Fibroblast of lung (primary cell): Measurements from ENCODE around the gene ZER1. TPM values are rescaled to one million over a fixed set of nuclear protein-coding genes. Genes with fewer than 3 reads are reported as not detected.

ENCODE experiments used
- DNase-seq, 2 donors: peaks; one replicate each; pipeline versions ENCODE4 v3.0.0 to v3.0.0-alpha.2; 2010; ENCODE audit warnings: low read depth in 2 of 2
- H2AFZ ChIP-seq: 2 replicates; pipeline ENCODE4 v1.5.1; 2012; ENCODE audit warnings: low read length, control low read depth, inconsistent platforms
- H3K27ac ChIP-seq: 2 replicates; pipeline ENCODE4 v1.5.1; 2011; ENCODE audit warnings: low read length, control low read depth; ENCODE audit not compliant: insufficient read depth
- H3K27me3 ChIP-seq: 2 replicates; pipeline ENCODE4 v1.5.1; 2011; ENCODE audit warnings: mild to moderate bottlenecking, low read length; ENCODE audit not compliant: control insufficient read depth, insufficient read depth
- H3K36me3 ChIP-seq: 2 replicates; pipeline ENCODE4 v1.5.1; 2011; ENCODE audit warnings: low read length; ENCODE audit not compliant: control insufficient read depth, insufficient read depth
- H3K4me1 ChIP-seq: 2 replicates; pipeline ENCODE4 v1.5.1; 2011; ENCODE audit warnings: low read length; ENCODE audit not compliant: control insufficient read depth, insufficient read depth; ENCODE audit errors: extremely low read depth
- H3K4me2 ChIP-seq: 2 replicates; pipeline ENCODE4 v1.5.1; 2011; ENCODE audit warnings: low read length, control low read depth; ENCODE audit not compliant: insufficient read depth; ENCODE audit errors: extremely low read depth
- H3K4me3 ChIP-seq, 4 experiments: fragments of 200-600 bp in 1 of 4; sonication (generic) in 1 of 4; replicated peaks in 1 of 4; 2 replicates each; pipeline ENCODE4 v1.5.1; 2011 to 2016; ENCODE audit warnings: low read length in 4 of 4, low read depth in 3 of 4, mild to moderate bottlenecking in 3 of 4, control low read depth in 2 of 4, inconsistent platforms in 1 of 4, mixed read lengths in 1 of 4; ENCODE audit not compliant: insufficient read depth in 1 of 4; ENCODE audit errors: control extremely low read depth in 1 of 4
- H3K79me2 ChIP-seq: 2 replicates; pipeline ENCODE4 v1.5.1; 2012; ENCODE audit warnings: mild to moderate bottlenecking, low read length, inconsistent platforms; ENCODE audit not compliant: control insufficient read depth, insufficient read depth
- H3K9ac ChIP-seq: 2 replicates; pipeline ENCODE4 v1.5.1; 2011; ENCODE audit warnings: mild to moderate bottlenecking, low read length, control low read depth; ENCODE audit not compliant: insufficient read depth
- H3K9me3 ChIP-seq: 2 replicates; pipeline ENCODE4 v1.5.1; 2012; ENCODE audit warnings: low read depth, low read length; ENCODE audit not compliant: control insufficient read depth, insufficient read depth
- H4K20me1 ChIP-seq: 2 replicates; pipeline ENCODE4 v1.5.1; 2011; ENCODE audit warnings: low read length; ENCODE audit not compliant: control insufficient read depth, insufficient read depth; ENCODE audit errors: extremely low read depth
- CTCF ChIP-seq, 2 donors: IDR thresholded peaks in 1 of 2; conservative IDR thresholded peaks in 1 of 2; 1 replicate in 1 of 2; 2 replicates in 1 of 2; pipeline ENCODE4 v1.5.1; 2011 to 2012; ENCODE audit warnings: low read length in 2 of 2, control low read depth in 1 of 2, inconsistent platforms in 1 of 2, low read depth in 1 of 2, mild to moderate bottlenecking in 1 of 2
- EZH2 ChIP-seq: IDR thresholded peaks from 2 replicates; pipeline ENCODE4 v1.5.1; 2012; ENCODE audit warnings: low read length, control low read depth, mild to moderate bottlenecking; ENCODE audit errors: missing control alignments
- polyA plus RNA-seq, 2 donors: library from polyadenylated mRNA; depleted of rRNA in 1 of 2; stranded (reverse) in 1 of 2; unstranded in 1 of 2; fragments of >200 nt; gene quantifications; 2 replicates each; pipeline ENCODE4 v1.2.1, GENCODE V29; 2011 to 2012; ENCODE audit warnings: missing spikeins in 1 of 2
- total RNA-seq: library from RNA; depleted of rRNA; stranded (reverse); fragments of >200 nt; gene quantifications from 2 replicates; pipeline ENCODE4 v1.2.1, GENCODE V29; 2014

Gene ZER1
- total and polyA plus RNA-seq, 2 donors (not counting 1 experiment from before 2014, with no cell fraction given) = 21.5 to 26.3 TPM

- DNase-seq = no peak
These were observed 3.1 kb upstream of the ZER1 start for GRCh38 chr9:128774804-128775203.

GRCh38 chr9:128773049-128773448 lies 1.3 kb upstream of the ZER1 start:
- no peak for DNase-seq
- Histone ChIP-seq H3K4me3 (no peak overlapping the region), H3K27me3 (no peaks in the 10 kb centered on the region), H3K79me2 (peaks cover 7% of the 10 kb centered on the region), H4K20me1 (no peaks in the 10 kb centered on the region), H3K9ac (no peak overlapping the region), H3K9me3 (no peaks in the 10 kb centered on the region), H3K36me3 (no peaks in the 10 kb centered on the region), H3K4me2 (no peak overlapping the region), H3K4me1 (peaks cover 2% of the 10 kb centered on the region), H3K27ac (no peak overlapping the region), H2AFZ (no peak overlapping the region)
- no peak for TF ChIP-seq CTCF (conservative IDR thresholded peaks at IDR 0.05 in 1 of 2, IDR thresholded peaks at IDR 0.05 in 1 of 2; ENCODE audit: low read depth in 1 of 2, low read length in 2 of 2)
- TF ChIP-seq EZH2 = no peak

More at GRCh38 chr9:128774804-128775203, 3.1 kb upstream of the ZER1 start:
- TF ChIP-seq EZH2 (no peak), CTCF (conservative IDR thresholded peaks at IDR 0.05 in 1 of 2, IDR thresholded peaks at IDR 0.05 in 1 of 2; ENCODE audit: low read depth in 1 of 2, low read length in 2 of 2) (no peak)
- Histone ChIP-seq H3K36me3 (no peaks in the 10 kb centered on the region), H3K4me2 (no peak overlapping the region), H4K20me1 (no peaks in the 10 kb centered on the region), H3K27me3 (no peaks in the 10 kb centered on the region), H3K9me3 (no peaks in the 10 kb centered on the region), H3K79me2 (peaks cover 5% of the 10 kb centered on the region), H3K27ac (no peak overlapping the region), H2AFZ (no peak overlapping the region), H3K9ac (no peak overlapping the region), H3K4me3 (no peak overlapping the region), H3K4me1 (peaks cover 2% of the 10 kb centered on the region)

GRCh38 chr9:128771094-128771721 lies 519 bp downstream of the ZER1 start:
- Histone ChIP-seq H3K9ac (peak overlapping the region; percentile 90), H3K27ac (peak overlapping the region; percentile 94), H3K27me3 (no peaks in the 10 kb centered on the region), H3K4me3 (peak overlapping the region; percentile 88 to 98 (median 94)), H3K36me3 (no peaks in the 10 kb centered on the region), H2AFZ (peak overlapping the region; percentile 80), H3K9me3 (no peaks in the 10 kb centered on the region), H3K79me2 (peaks cover 7% of the 10 kb centered on the region), H3K4me1 (peaks cover 2% of the 10 kb centered on the region), H3K4me2 (peak overlapping the region; percentile 91), H4K20me1 (no peaks in the 10 kb centered on the region)
- no peak for TF ChIP-seq CTCF (conservative IDR thresholded peaks at IDR 0.05 in 1 of 2, IDR thresholded peaks at IDR 0.05 in 1 of 2; ENCODE audit: low read depth in 1 of 2, low read length in 2 of 2)
- peak; percentile 12 to 20 for DNase-seq
